Stimulated activated CD8-positive, alpha-beta memory T cell treated with anti-CD3 and anti-CD28 coated beads, Interleukin-12 subunit alpha, Interleukin-12 subunit beta, amount 100 ng/mL, for 24 hours (primary cell): ENCODE data around the gene CELSR1.
"Not testable (repeated sequence)": the region's sequence is repeated elsewhere in the genome, so short reads cannot be mapped to it uniquely, and the experiment has no call there.

ENCODE experiments used
- DNase-seq: peaks from one replicate; pipeline ENCODE4 v3.0.0-alpha.2; 2020; ENCODE audit errors: extremely low read depth

Gene CELSR1

GRCh38 chr22:46424496-46424895, 112.9 kb downstream of the CELSR1 start:
- no peak for DNase-seq

- no peak for DNase-seq
Observed at GRCh38 chr22:46422896-46423295, 114.5 kb downstream of the CELSR1 start.

- DNase-seq: no peak
Observed at GRCh38 chr22:46421267-46421666, 116.2 kb downstream of the CELSR1 start.

GRCh38 chr22:46419754-46420571, 117.5 kb downstream of the CELSR1 start:
- DNase-seq: no peak

GRCh38 chr22:46418827-46419226, 118.6 kb downstream of the CELSR1 start:
- no peak for DNase-seq

- no peak for DNase-seq
Observed at GRCh38 chr22:46417769-46418168, 119.7 kb downstream of the CELSR1 start.

GRCh38 chr22:46416891-46417580, 120.4 kb downstream of the CELSR1 start:
- no peak for DNase-seq

GRCh38 chr22:46416520-46416871, 120.9 kb downstream of the CELSR1 start:
- no peak for DNase-seq

- DNase-seq: no peak
Observed at GRCh38 chr22:46415776-46416519, 121.5 kb downstream of the CELSR1 start.

GRCh38 chr22:46414704-46415103, 122.7 kb downstream of the CELSR1 start:
- no peak for DNase-seq

GRCh38 chr22:46413725-46414379, 123.6 kb downstream of the CELSR1 start:
- no peak for DNase-seq

GRCh38 chr22:46411347-46411746, 126.1 kb downstream of the CELSR1 start:
- no peak for DNase-seq

GRCh38 chr22:46410291-46410808, 127.1 kb downstream of the CELSR1 start:
- DNase-seq: no peak

GRCh38 chr22:46409631-46410210, 127.7 kb downstream of the CELSR1 start:
- no peak for DNase-seq

- no peak for DNase-seq
Observed at GRCh38 chr22:46408568-46409506, 128.6 kb downstream of the CELSR1 start.

GRCh38 chr22:46407748-46408147, 129.7 kb downstream of the CELSR1 start:
- DNase-seq: no peak

GRCh38 chr22:46406791-46407190, 130.6 kb downstream of the CELSR1 start:
- DNase-seq: no peak

GRCh38 chr22:46406349-46406748, 131.1 kb downstream of the CELSR1 start:
- DNase-seq: no peak

- no peak for DNase-seq
Observed at GRCh38 chr22:46405901-46406300, 131.5 kb downstream of the CELSR1 start.

- DNase-seq: not testable (repeated sequence)
Observed at GRCh38 chr22:46403880-46404279, 133.5 kb downstream of the CELSR1 start.
